Measurements from ENCODE around the gene SVOP.
"Not testable (repeated sequence)": the region's sequence is repeated elsewhere in the genome, so short reads cannot be mapped to it uniquely, and the experiment has no call there.

Gene SVOP

GRCh38 chr12:109033239-109034196, 12.7 kb upstream of the SVOP start:
- Histone ChIP-seq H3K4me3 (ENCODE audit: insufficient read depth, low read depth, low read length) (no peak overlapping the region), H3K27me3 (ENCODE audit: control insufficient read depth, insufficient read depth, low read length, poor library complexity, severe bottlenecking) (no peaks in the 10 kb centered on the region), H3K9me3 (ENCODE audit: control insufficient read depth, low read length) (no peaks in the 10 kb centered on the region), H3K4me1 (ENCODE audit: control insufficient read depth, insufficient read depth, low read length) (peaks cover 6% of the 10 kb centered on the region), H3K36me3 (ENCODE audit: control insufficient read depth, insufficient read depth, low read length) (no peaks in the 10 kb centered on the region), H3K27ac (ENCODE audit: insufficient read depth, low read depth, low read length, poor library complexity, severe bottlenecking) (no peak overlapping the region)
- WGBS, 2 experiments, result 71 to 74% methylated on average over 7 of the region's 7 CpGs

GRCh38 chr12:109029411-109029810, 8.5 kb upstream of the SVOP start:
- Histone ChIP-seq H3K36me3 (ENCODE audit: control insufficient read depth, insufficient read depth, low read length) (no peaks in the 10 kb centered on the region), H3K4me1 (ENCODE audit: control insufficient read depth, insufficient read depth, low read length) (peaks cover 6% of the 10 kb centered on the region), H3K27me3 (ENCODE audit: control insufficient read depth, insufficient read depth, low read length, poor library complexity, severe bottlenecking) (no peaks in the 10 kb centered on the region), H3K27ac (ENCODE audit: insufficient read depth, low read depth, low read length, poor library complexity, severe bottlenecking) (no peak overlapping the region), H3K9me3 (ENCODE audit: control insufficient read depth, low read length) (no peaks in the 10 kb centered on the region), H3K4me3 (ENCODE audit: insufficient read depth, low read depth, low read length) (no peak overlapping the region)
- WGBS, 2 experiments, result 85 to 94% methylated on average over 2 of the region's 2 CpGs

- 87 to 88% methylated on average over 3 of the region's 3 CpGs for WGBS, 2 experiments
- not testable (repeated sequence) for H3K4me1 ChIP-seq (ENCODE audit: control insufficient read depth, insufficient read depth, low read length); H3K4me3 ChIP-seq (ENCODE audit: insufficient read depth, low read depth, low read length); H3K27ac ChIP-seq (ENCODE audit: insufficient read depth, low read depth, low read length, poor library complexity, severe bottlenecking); H3K27me3 ChIP-seq (ENCODE audit: control insufficient read depth, insufficient read depth, low read length, poor library complexity, severe bottlenecking); H3K9me3 ChIP-seq (ENCODE audit: control insufficient read depth, low read length); H3K36me3 ChIP-seq (ENCODE audit: control insufficient read depth, insufficient read depth, low read length)
Measured at GRCh38 chr12:109028624-109029023, 7.8 kb upstream of the SVOP start.

- H3K36me3 ChIP-seq (ENCODE audit: control insufficient read depth, insufficient read depth, low read length), result no peaks in the 10 kb centered on the region
- H3K27ac ChIP-seq (ENCODE audit: insufficient read depth, low read depth, low read length, poor library complexity, severe bottlenecking), result no peak overlapping the region
- H3K27me3 ChIP-seq (ENCODE audit: control insufficient read depth, insufficient read depth, low read length, poor library complexity, severe bottlenecking), result no peaks in the 10 kb centered on the region
- no peaks in the 10 kb centered on the region for H3K9me3 ChIP-seq (ENCODE audit: control insufficient read depth, low read length)
- WGBS, 2 experiments, result 67 to 73% methylated on average over 1 of the region's 1 CpG
- no peak overlapping the region for H3K4me3 ChIP-seq (ENCODE audit: insufficient read depth, low read depth, low read length)
- no peaks in the 10 kb centered on the region for H3K4me1 ChIP-seq (ENCODE audit: control insufficient read depth, insufficient read depth, low read length)
Measured at GRCh38 chr12:109027767-109028166, 6.9 kb upstream of the SVOP start.

GRCh38 chr12:109020146-109020795, 597 bp downstream of the SVOP start:
- Histone ChIP-seq H3K27ac (ENCODE audit: insufficient read depth, low read depth, low read length, poor library complexity, severe bottlenecking) (no peak overlapping the region), H3K4me1 (ENCODE audit: control insufficient read depth, insufficient read depth, low read length) (no peaks in the 10 kb centered on the region), H3K27me3 (ENCODE audit: control insufficient read depth, insufficient read depth, low read length, poor library complexity, severe bottlenecking) (no peaks in the 10 kb centered on the region), H3K36me3 (ENCODE audit: control insufficient read depth, insufficient read depth, low read length) (no peaks in the 10 kb centered on the region), H3K4me3 (ENCODE audit: insufficient read depth, low read depth, low read length) (no peak overlapping the region), H3K9me3 (ENCODE audit: control insufficient read depth, low read length) (no peaks in the 10 kb centered on the region)
- WGBS, 2 experiments, result 65 to 74% methylated on average over 6 to 7 of the region's 7 CpGs

GRCh38 chr12:109018296-109018695, 2.6 kb downstream of the SVOP start:
- Histone ChIP-seq H3K9me3 (ENCODE audit: control insufficient read depth, low read length) (no peaks in the 10 kb centered on the region), H3K27ac (ENCODE audit: insufficient read depth, low read depth, low read length, poor library complexity, severe bottlenecking) (no peak overlapping the region), H3K4me1 (ENCODE audit: control insufficient read depth, insufficient read depth, low read length) (no peaks in the 10 kb centered on the region), H3K27me3 (ENCODE audit: control insufficient read depth, insufficient read depth, low read length, poor library complexity, severe bottlenecking) (no peaks in the 10 kb centered on the region), H3K36me3 (ENCODE audit: control insufficient read depth, insufficient read depth, low read length) (no peaks in the 10 kb centered on the region), H3K4me3 (ENCODE audit: insufficient read depth, low read depth, low read length) (no peak overlapping the region)
- WGBS, 2 experiments, result 85 to 91% methylated on average over 4 of the region's 4 CpGs

GRCh38 chr12:109016978-109017377, 3.9 kb downstream of the SVOP start:
- no peaks in the 10 kb centered on the region for H3K4me1 ChIP-seq (ENCODE audit: control insufficient read depth, insufficient read depth, low read length)
- H3K9me3 ChIP-seq (ENCODE audit: control insufficient read depth, low read length), result no peaks in the 10 kb centered on the region
- 75 to 95% methylated on average over 5 to 6 of the region's 6 CpGs for WGBS, 2 experiments
- H3K36me3 ChIP-seq (ENCODE audit: control insufficient read depth, insufficient read depth, low read length), result no peaks in the 10 kb centered on the region
- H3K27me3 ChIP-seq (ENCODE audit: control insufficient read depth, insufficient read depth, low read length, poor library complexity, severe bottlenecking), result no peaks in the 10 kb centered on the region
- H3K27ac ChIP-seq (ENCODE audit: insufficient read depth, low read depth, low read length, poor library complexity, severe bottlenecking), result no peak overlapping the region
- H3K4me3 ChIP-seq (ENCODE audit: insufficient read depth, low read depth, low read length), result no peak overlapping the region

- H3K9me3 ChIP-seq (ENCODE audit: control insufficient read depth, low read length), result no peaks in the 10 kb centered on the region
- no peak overlapping the region for H3K27ac ChIP-seq (ENCODE audit: insufficient read depth, low read depth, low read length, poor library complexity, severe bottlenecking)
- no peaks in the 10 kb centered on the region for H3K4me1 ChIP-seq (ENCODE audit: control insufficient read depth, insufficient read depth, low read length)
- no peaks in the 10 kb centered on the region for H3K27me3 ChIP-seq (ENCODE audit: control insufficient read depth, insufficient read depth, low read length, poor library complexity, severe bottlenecking)
- no peaks in the 10 kb centered on the region for H3K36me3 ChIP-seq (ENCODE audit: control insufficient read depth, insufficient read depth, low read length)
- H3K4me3 ChIP-seq (ENCODE audit: insufficient read depth, low read depth, low read length), result no peak overlapping the region
- WGBS, 2 experiments, result 86 to 89% methylated on average over 8 of the region's 8 CpGs
Measured at GRCh38 chr12:109016016-109016415, 4.9 kb downstream of the SVOP start.

- Histone ChIP-seq H3K9me3 (ENCODE audit: control insufficient read depth, low read length) (no peaks in the 10 kb centered on the region), H3K36me3 (ENCODE audit: control insufficient read depth, insufficient read depth, low read length) (no peaks in the 10 kb centered on the region), H3K4me1 (ENCODE audit: control insufficient read depth, insufficient read depth, low read length) (no peaks in the 10 kb centered on the region), H3K27ac (ENCODE audit: insufficient read depth, low read depth, low read length, poor library complexity, severe bottlenecking) (no peak overlapping the region), H3K4me3 (ENCODE audit: insufficient read depth, low read depth, low read length) (no peak overlapping the region), H3K27me3 (ENCODE audit: control insufficient read depth, insufficient read depth, low read length, poor library complexity, severe bottlenecking) (no peaks in the 10 kb centered on the region)
- 92 to 93% methylated on average over 6 of the region's 6 CpGs for WGBS, 2 experiments
Measured at GRCh38 chr12:109014984-109015765, 5.7 kb downstream of the SVOP start.

- 90 to 91% methylated on average over 2 of the region's 2 CpGs for WGBS, 2 experiments
- Histone ChIP-seq H3K9me3 (ENCODE audit: control insufficient read depth, low read length) (no peaks in the 10 kb centered on the region), H3K27me3 (ENCODE audit: control insufficient read depth, insufficient read depth, low read length, poor library complexity, severe bottlenecking) (no peaks in the 10 kb centered on the region), H3K4me3 (ENCODE audit: insufficient read depth, low read depth, low read length) (no peak overlapping the region), H3K36me3 (ENCODE audit: control insufficient read depth, insufficient read depth, low read length) (no peaks in the 10 kb centered on the region), H3K4me1 (ENCODE audit: control insufficient read depth, insufficient read depth, low read length) (no peaks in the 10 kb centered on the region), H3K27ac (ENCODE audit: insufficient read depth, low read depth, low read length, poor library complexity, severe bottlenecking) (no peak overlapping the region)
Measured at GRCh38 chr12:109010259-109010658, 10.6 kb downstream of the SVOP start.

All from ectodermal cell (in vitro differentiated cells).